Measurements from ENCODE around the gene WDR5B. TPM values are rescaled to one million over a fixed set of nuclear protein-coding genes. Genes with fewer than 3 reads are reported as not detected.
"Not testable (repeated sequence)": the region's sequence is repeated elsewhere in the genome, so short reads cannot be mapped to it uniquely, and the experiment has no call there.

WDR5B gene
- total RNA-seq (7.6 TPM), polyA plus RNA-seq (ENCODE audit: insufficient read depth in 1 of 8, insufficient read length in 8 of 8, low replicate concordance in 1 of 8) (1 to 10 TPM; 3.5 to 6.1 (median 5.4) TPM)
- long read RNA-seq, donor 1, partial matches to known transcripts, result 0 of 2 reads
- long read RNA-seq, donor 1, other reads (novel, unspliced or antisense), result 0 of 2 reads
- long read RNA-seq, donor 2, partial matches to known transcripts, result 0 of 1 reads
- long read RNA-seq, donor 2, other reads (novel, unspliced or antisense), result 0 of 1 reads
- long read RNA-seq, donor 3, transcript WDR5B-201 (1 exons, 3,720 nt), result major isoform, 6 of 6 reads
- long read RNA-seq, donor 3, partial matches to known transcripts, result 0 of 6 reads
- long read RNA-seq, donor 3, other reads (novel, unspliced or antisense), result 0 of 6 reads
- long read RNA-seq, donor 4, partial matches to known transcripts, result 0 of 3 reads
- long read RNA-seq, donor 4, other reads (novel, unspliced or antisense), result 0 of 3 reads
- long read RNA-seq, donor 5, transcript WDR5B-201 (1 exons, 3,720 nt), result major isoform, 21 of 21 reads
- long read RNA-seq, donor 5, partial matches to known transcripts, result 0 of 21 reads
- long read RNA-seq, donor 5, other reads (novel, unspliced or antisense), result 0 of 21 reads
- long read RNA-seq, donor 6, transcript WDR5B-201 (1 exons, 3,720 nt), result major isoform, 12 of 12 reads
- long read RNA-seq, donor 6, partial matches to known transcripts, result 0 of 12 reads
- long read RNA-seq, donor 6, other reads (novel, unspliced or antisense), result 0 of 12 reads
- long read RNA-seq, donor 7, transcript WDR5B-201 (1 exons, 3,720 nt), result major isoform, 22 of 22 reads
- long read RNA-seq, donor 7, partial matches to known transcripts, result 0 of 22 reads
- long read RNA-seq, donor 7, other reads (novel, unspliced or antisense), result 0 of 22 reads
- long read RNA-seq, donor 8, transcript WDR5B-201 (1 exons, 3,720 nt), result major isoform, 11 of 11 reads
- long read RNA-seq, donor 8, partial matches to known transcripts, result 0 of 11 reads
- long read RNA-seq, donor 8, other reads (novel, unspliced or antisense), result 0 of 11 reads
- long read RNA-seq, donor 9, transcript WDR5B-201 (1 exons, 3,720 nt), result major isoform, 5 of 5 reads
- long read RNA-seq, donor 9, partial matches to known transcripts, result 0 of 5 reads
- long read RNA-seq, donor 9, other reads (novel, unspliced or antisense), result 0 of 5 reads
- long read RNA-seq, donor 10, transcript WDR5B-201 (1 exons, 3,720 nt), result major isoform, 14 of 14 reads
- long read RNA-seq, donor 10, partial matches to known transcripts, result 0 of 14 reads
- long read RNA-seq, donor 10, other reads (novel, unspliced or antisense), result 0 of 14 reads
- long read RNA-seq, donor 11, transcript WDR5B-201 (1 exons, 3,720 nt), result major isoform, 10 of 10 reads
- long read RNA-seq, donor 11, partial matches to known transcripts, result 0 of 10 reads
- long read RNA-seq, donor 11, other reads (novel, unspliced or antisense), result 0 of 10 reads

DNA sequence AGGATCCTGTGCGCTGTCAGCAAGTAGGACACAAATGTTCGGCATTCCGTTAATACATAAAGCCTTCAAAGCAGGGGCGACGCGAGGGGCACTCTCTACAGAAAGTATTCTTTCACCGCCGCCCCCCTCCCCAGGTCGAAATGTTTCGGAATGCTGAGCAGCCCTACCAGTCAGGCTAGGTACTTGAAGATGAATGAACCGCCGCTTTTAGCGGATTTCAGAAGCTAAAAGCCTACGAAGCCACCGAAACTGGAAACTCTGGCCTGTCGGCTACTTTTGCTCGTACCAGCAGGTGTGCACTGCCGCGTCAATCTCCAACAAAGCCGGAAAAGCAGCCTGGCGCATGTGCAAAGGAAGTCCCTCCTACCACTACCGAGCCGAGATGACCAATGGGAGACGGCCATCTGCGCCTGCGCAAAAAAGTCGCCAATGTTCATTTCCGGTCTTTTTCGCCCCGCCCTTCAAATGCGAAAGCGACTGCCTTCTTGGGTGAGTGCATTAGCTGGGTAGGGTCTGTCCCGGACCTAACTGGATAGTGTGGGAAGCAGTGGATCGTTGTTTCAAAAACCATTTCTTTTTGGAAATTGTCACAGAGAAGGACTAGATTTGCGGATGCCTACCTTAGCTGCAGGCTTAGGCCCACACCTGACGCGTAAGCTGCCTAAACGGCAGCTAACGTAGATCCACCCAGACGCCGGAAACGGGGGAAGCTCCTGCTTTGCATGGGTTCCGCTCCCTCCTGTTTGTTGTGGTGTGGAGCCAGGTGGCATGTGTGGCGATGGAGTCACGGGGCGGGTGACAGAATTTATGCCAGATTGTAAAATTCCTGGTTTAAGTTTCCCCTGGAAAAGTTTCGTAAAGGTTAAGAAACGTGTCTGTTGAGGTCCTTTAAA is at the start of gene WDR5B:
Gene WDR5B (minus strand): TSS at position 301 of the 893 bp plus-strand sequence. CDS start 534 bp downstream, outside the sequence.
- Histone ChIP-seq H3K36me3 (ENCODE audit: control insufficient read depth, insufficient read depth, low read length) (peaks cover 2% of the 10 kb centered on the region), H3K27ac (ENCODE audit: low read length) (peak within 1 kb of the TSS; percentile 97), H3K27me3 (ENCODE audit: control insufficient read depth, insufficient read depth, low read length) (no peaks in the 10 kb centered on the region), H3K9me3 (replicated peaks; ENCODE audit: control insufficient read depth, low read depth, low read length) (no peaks in the 10 kb centered on the region), H3K4me3 (ENCODE audit: low read length) (peak within 1 kb of the TSS; percentile 75), H3K4me1 (ENCODE audit: control insufficient read depth, insufficient read depth, low read length) (peaks cover 12% of the 10 kb centered on the region)
- peak; percentile 99 for DNase-seq
- WGBS (ENCODE audit: insufficient coverage), result under 1% methylated on average over 37 of the region's 48 CpGs

DNA sequence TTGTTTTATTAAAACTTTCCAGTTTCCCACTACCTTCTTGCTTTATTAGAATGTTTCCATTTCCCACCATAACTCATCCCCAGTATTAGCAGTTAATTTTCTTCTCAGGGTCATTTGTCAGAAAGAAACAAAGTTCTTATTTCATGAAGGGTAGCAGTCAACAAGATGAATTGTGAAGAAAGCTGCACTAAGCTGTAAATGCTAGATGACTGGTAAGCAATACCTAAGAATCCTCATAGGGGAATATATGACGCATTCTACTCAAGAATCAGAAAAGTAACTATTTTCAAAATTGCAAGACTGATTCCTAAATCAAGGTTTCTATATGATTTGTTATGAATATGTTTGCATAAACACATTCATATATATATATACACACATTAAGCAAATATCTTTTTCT is 48.8 kb upstream of the WDR5B start:
- no peaks in the 10 kb centered on the region for H3K9me3 ChIP-seq (replicated peaks; ENCODE audit: control insufficient read depth, low read depth, low read length)
- H3K4me1 ChIP-seq (ENCODE audit: control insufficient read depth, insufficient read depth, low read length), result no peaks in the 10 kb centered on the region
- no peaks in the 10 kb centered on the region for H3K27me3 ChIP-seq (ENCODE audit: control insufficient read depth, insufficient read depth, low read length)
- H3K27ac ChIP-seq (ENCODE audit: low read length), result no peak overlapping the region
- peaks cover 18% of the 10 kb centered on the region for H3K36me3 ChIP-seq (ENCODE audit: control insufficient read depth, insufficient read depth, low read length)
- H3K4me3 ChIP-seq (ENCODE audit: low read length), result no peak overlapping the region
- no CpG with 5 or more reads among the region's 1 CpG for WGBS (ENCODE audit: insufficient coverage)
- no peak for DNase-seq

DNA sequence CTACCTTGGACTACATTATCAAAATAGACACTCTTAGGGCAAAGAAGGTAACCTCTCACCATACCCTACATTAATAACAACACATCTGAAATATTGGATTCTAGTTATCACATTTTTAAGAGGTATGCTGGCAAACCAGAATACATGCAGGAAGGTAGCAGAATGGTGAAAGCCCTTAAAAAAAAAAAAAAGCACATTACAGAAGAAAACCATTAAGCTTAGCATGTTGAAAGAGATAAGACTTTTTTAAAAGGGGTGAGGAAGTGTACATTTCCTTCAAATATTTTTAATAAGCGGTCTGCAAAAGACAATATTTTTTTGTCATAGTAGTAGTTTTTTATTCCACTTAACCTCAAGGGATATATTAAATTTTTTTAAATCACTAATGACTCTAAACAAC is 46.5 kb upstream of the WDR5B start:
- peaks cover 35% of the 10 kb centered on the region for H3K36me3 ChIP-seq (ENCODE audit: control insufficient read depth, insufficient read depth, low read length)
- no peaks in the 10 kb centered on the region for H3K27me3 ChIP-seq (ENCODE audit: control insufficient read depth, insufficient read depth, low read length)
- H3K4me3 ChIP-seq (ENCODE audit: low read length), result no peak overlapping the region
- no peak overlapping the region for H3K27ac ChIP-seq (ENCODE audit: low read length)
- H3K4me1 ChIP-seq (ENCODE audit: control insufficient read depth, insufficient read depth, low read length), result no peaks in the 10 kb centered on the region
- DNase-seq, result no peak
- H3K9me3 ChIP-seq (replicated peaks; ENCODE audit: control insufficient read depth, low read depth, low read length), result no peaks in the 10 kb centered on the region
- WGBS (ENCODE audit: insufficient coverage), result no CpG with 5 or more reads among the region's 1 CpG

DNA sequence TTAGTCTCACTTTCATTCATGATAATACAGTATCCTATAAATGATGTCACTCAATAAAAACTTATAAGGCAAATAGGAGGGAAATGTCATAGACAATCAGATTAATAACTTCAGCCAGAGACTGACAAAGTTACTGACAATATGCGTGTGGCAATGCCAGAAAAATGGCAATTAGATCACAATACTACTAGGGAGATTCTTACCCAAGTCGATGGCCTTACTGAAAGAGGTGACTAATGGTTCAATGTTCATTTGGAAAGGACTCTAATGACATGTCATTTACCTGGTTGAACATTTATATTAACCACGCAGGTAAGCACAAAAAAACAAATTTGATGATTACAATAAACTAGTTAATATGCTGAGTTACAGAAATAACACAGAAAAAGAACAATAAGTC is 45.9 kb upstream of the WDR5B start:
- no peak overlapping the region for H3K27ac ChIP-seq (ENCODE audit: low read length)
- no peak for DNase-seq
- no peaks in the 10 kb centered on the region for H3K9me3 ChIP-seq (replicated peaks; ENCODE audit: control insufficient read depth, low read depth, low read length)
- WGBS (ENCODE audit: insufficient coverage), result no CpG with 5 or more reads among the region's 3 CpGs
- H3K4me1 ChIP-seq (ENCODE audit: control insufficient read depth, insufficient read depth, low read length), result no peaks in the 10 kb centered on the region
- H3K27me3 ChIP-seq (ENCODE audit: control insufficient read depth, insufficient read depth, low read length), result no peaks in the 10 kb centered on the region
- no peak overlapping the region for H3K4me3 ChIP-seq (ENCODE audit: low read length)
- H3K36me3 ChIP-seq (ENCODE audit: control insufficient read depth, insufficient read depth, low read length), result peaks cover 35% of the 10 kb centered on the region

DNA sequence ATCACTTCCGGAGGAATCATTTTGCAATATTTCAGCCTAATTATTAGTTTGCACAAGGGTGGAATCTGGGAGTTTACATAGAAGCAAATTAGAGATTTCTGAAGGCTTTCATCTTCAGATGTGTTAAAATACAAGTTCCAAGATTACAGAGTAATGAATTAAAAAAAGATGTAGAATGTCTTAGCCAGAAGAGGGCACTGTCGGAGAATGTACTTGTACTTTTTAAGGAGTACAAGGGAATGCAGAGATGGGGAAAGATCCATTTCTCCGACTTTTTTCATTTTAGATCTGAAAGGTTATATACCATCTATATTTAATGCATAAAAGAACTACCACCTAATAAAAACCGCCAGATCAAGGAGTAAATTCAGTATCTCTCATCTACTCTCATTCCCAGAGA is 43.1 kb upstream of the WDR5B start:
- Histone ChIP-seq H3K36me3 (ENCODE audit: control insufficient read depth, insufficient read depth, low read length) (peaks cover 26% of the 10 kb centered on the region), H3K27ac (ENCODE audit: low read length) (no peak overlapping the region), H3K4me1 (ENCODE audit: control insufficient read depth, insufficient read depth, low read length) (no peaks in the 10 kb centered on the region), H3K4me3 (ENCODE audit: low read length) (no peak overlapping the region), H3K9me3 (replicated peaks; ENCODE audit: control insufficient read depth, low read depth, low read length) (no peaks in the 10 kb centered on the region), H3K27me3 (ENCODE audit: control insufficient read depth, insufficient read depth, low read length) (no peaks in the 10 kb centered on the region)
- peak; percentile 37 for DNase-seq
- whole genome bisulfite sequencing (ENCODE audit: insufficient coverage), result no CpG with 5 or more reads among the region's 4 CpGs

DNA sequence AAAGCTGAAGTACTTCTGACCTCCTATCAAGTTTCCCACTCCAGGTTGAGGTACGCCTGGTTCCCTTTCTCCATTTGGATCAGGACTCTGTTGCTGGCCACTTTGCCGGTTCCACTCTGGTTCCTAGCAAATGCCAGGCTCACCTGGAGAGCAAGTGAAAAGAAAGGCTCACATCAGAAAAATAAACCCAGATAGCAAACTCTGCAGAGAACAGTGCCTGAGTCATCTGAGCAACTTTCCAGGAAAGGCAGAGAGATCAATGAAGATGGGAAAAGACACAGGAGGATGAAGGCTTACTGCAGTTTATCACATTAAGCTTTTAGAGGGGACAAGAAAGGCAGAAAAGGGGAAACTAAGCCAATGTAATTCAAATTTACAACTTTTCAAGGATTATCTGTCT is 41.8 kb upstream of the WDR5B start:
- H3K4me3 ChIP-seq (ENCODE audit: low read length), result no peak overlapping the region
- no peaks in the 10 kb centered on the region for H3K27me3 ChIP-seq (ENCODE audit: control insufficient read depth, insufficient read depth, low read length)
- peaks cover 34% of the 10 kb centered on the region for H3K36me3 ChIP-seq (ENCODE audit: control insufficient read depth, insufficient read depth, low read length)
- H3K27ac ChIP-seq (ENCODE audit: low read length), result no peak overlapping the region
- no peak for DNase-seq
- no peaks in the 10 kb centered on the region for H3K9me3 ChIP-seq (replicated peaks; ENCODE audit: control insufficient read depth, low read depth, low read length)
- H3K4me1 ChIP-seq (ENCODE audit: control insufficient read depth, insufficient read depth, low read length), result no peaks in the 10 kb centered on the region
- WGBS (ENCODE audit: insufficient coverage), result 86% methylated on average over 1 of the region's 2 CpGs

DNA sequence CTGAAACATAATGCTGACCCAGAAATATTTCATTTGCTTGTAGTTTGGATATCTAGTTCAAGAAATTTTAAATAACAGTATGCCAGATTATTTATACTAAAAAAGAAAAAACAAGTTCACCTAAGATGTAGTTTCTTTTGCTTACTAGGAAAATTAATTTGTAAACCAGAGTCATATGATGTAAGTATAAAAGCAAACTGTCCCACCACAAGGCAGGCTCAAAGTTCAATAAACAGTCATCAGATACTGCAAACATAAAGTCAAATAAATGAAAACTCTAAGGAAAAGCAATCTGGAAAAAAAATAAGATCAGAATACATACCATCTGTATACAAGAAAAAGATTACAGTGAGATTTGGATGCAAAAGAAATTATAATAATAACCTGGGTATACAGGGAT is 40.2 kb upstream of the WDR5B start:
- Histone ChIP-seq H3K36me3 (ENCODE audit: control insufficient read depth, insufficient read depth, low read length) (peaks cover 33% of the 10 kb centered on the region), H3K27me3 (ENCODE audit: control insufficient read depth, insufficient read depth, low read length) (no peaks in the 10 kb centered on the region)
- DNase-seq, result no peak

DNA sequence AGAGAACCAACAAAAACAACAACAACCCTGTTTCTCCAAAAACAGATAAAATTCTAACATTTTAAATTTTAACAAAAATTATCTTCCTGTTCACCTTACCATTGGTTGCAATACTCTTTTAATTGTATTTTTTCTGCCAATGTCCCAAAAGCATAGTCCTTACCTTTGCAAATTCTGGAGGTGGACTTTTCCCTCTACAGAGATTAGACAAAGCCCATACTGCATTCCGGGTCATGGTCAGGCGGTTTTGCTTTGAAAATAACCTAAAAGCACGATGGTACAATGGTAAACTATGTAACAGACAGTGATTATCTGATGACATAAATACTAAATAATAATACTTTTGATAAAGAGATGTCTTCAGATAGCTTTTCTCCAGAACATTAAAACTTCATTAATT is 35.5 kb upstream of the WDR5B start:
- no peaks in the 10 kb centered on the region for H3K9me3 ChIP-seq (replicated peaks; ENCODE audit: control insufficient read depth, low read depth, low read length)
- WGBS (ENCODE audit: insufficient coverage), result no CpG with 5 or more reads among the region's 3 CpGs
- H3K4me3 ChIP-seq (ENCODE audit: low read length), result no peak overlapping the region
- no peaks in the 10 kb centered on the region for H3K4me1 ChIP-seq (ENCODE audit: control insufficient read depth, insufficient read depth, low read length)
- H3K36me3 ChIP-seq (ENCODE audit: control insufficient read depth, insufficient read depth, low read length), result peaks cover 34% of the 10 kb centered on the region
- no peak overlapping the region for H3K27ac ChIP-seq (ENCODE audit: low read length)
- no peak for DNase-seq
- no peaks in the 10 kb centered on the region for H3K27me3 ChIP-seq (ENCODE audit: control insufficient read depth, insufficient read depth, low read length)

More for the DNA sequence above, 40.2 kb upstream of the WDR5B start:
- Histone ChIP-seq H3K4me3 (ENCODE audit: low read length) (no peak overlapping the region), H3K9me3 (replicated peaks; ENCODE audit: control insufficient read depth, low read depth, low read length) (no peaks in the 10 kb centered on the region), H3K4me1 (ENCODE audit: control insufficient read depth, insufficient read depth, low read length) (no peaks in the 10 kb centered on the region), H3K27ac (ENCODE audit: low read length) (no peak overlapping the region)

DNA sequence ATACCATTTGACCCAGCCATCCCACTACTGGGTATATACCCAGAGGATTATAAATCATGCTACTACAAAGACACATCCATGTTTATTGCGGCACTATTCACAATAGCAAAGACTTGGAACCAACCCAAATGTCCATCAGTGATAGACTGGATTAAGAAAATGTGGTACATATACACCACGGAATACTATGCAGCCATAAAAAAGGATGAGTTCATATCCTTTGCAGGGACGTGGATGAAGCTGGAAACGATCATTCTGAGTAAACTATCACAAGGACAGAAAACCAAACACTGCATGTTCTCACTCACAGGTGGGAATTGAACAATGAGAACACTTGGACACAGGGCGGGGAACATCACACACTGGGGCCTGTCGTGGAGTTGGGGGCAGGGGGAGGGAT is 32.4 kb upstream of the WDR5B start:
- not testable (repeated sequence) for H3K27me3 ChIP-seq (ENCODE audit: control insufficient read depth, insufficient read depth, low read length); H3K27ac ChIP-seq (ENCODE audit: low read length); H3K4me3 ChIP-seq (ENCODE audit: low read length); DNase-seq; H3K4me1 ChIP-seq (ENCODE audit: control insufficient read depth, insufficient read depth, low read length)
- 100% methylated on average over 2 of the region's 6 CpGs for WGBS (ENCODE audit: insufficient coverage)
- Histone ChIP-seq H3K36me3 (ENCODE audit: control insufficient read depth, insufficient read depth, low read length) (peaks cover 47% of the 10 kb centered on the region), H3K9me3 (replicated peaks; ENCODE audit: control insufficient read depth, low read depth, low read length) (peaks cover 11% of the 10 kb centered on the region)

All from muscle of leg (tissue), 16 donors.